Activated naive CD8-positive, alpha-beta T cell (primary cell): Measurements from ENCODE around the gene EMCN.

ENCODE experiments used
- H3K27ac Mint-ChIP-seq: one replicate; pipeline ENCODE4 v1.8.0; 2021; ENCODE audit warnings: mixed read lengths
- H3K27me3 Mint-ChIP-seq: one replicate; pipeline ENCODE4 v1.8.0; 2021; ENCODE audit warnings: mixed read lengths
- H3K36me3 Mint-ChIP-seq: one replicate; pipeline ENCODE4 v1.8.0; 2021; ENCODE audit warnings: mixed read lengths
- H3K4me1 Mint-ChIP-seq: one replicate; pipeline ENCODE4 v1.8.0; 2021; ENCODE audit warnings: low read depth, mixed read lengths
- H3K4me3 Mint-ChIP-seq: one replicate; pipeline ENCODE4 v1.8.0; 2021; ENCODE audit warnings: mild to moderate bottlenecking, mixed read lengths
- H3K9me3 Mint-ChIP-seq: one replicate; pipeline ENCODE4 v1.8.0; 2021; ENCODE audit warnings: low read depth, mixed read lengths

The EMCN gene

DNA sequence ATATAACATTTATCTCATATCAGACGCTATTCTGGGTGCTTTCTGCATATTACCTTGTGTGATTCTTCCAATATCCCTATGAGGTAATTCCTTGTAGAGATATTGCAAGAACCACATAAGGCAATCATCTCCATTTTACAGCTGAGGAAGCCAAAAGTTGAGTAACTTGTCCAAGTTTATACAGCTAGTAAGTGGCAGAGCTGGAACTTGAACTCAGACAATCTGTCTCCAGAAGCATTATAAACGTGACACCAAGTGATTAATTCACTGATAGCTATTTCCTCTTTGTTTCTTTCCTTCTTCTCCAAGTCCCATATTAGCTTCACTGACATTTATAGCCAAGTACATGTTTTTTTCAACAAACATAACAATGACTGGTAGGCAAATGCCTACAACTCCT lies 7.3 kb downstream of the EMCN start:
- no peak overlapping the region for H3K4me3 Mint-ChIP-seq
- no peaks in the 10 kb centered on the region for H3K9me3 Mint-ChIP-seq
- no peaks in the 10 kb centered on the region for H3K27me3 Mint-ChIP-seq
- H3K27ac Mint-ChIP-seq: no peak overlapping the region
- no peaks in the 10 kb centered on the region for H3K36me3 Mint-ChIP-seq
- H3K4me1 Mint-ChIP-seq: no peaks in the 10 kb centered on the region

DNA sequence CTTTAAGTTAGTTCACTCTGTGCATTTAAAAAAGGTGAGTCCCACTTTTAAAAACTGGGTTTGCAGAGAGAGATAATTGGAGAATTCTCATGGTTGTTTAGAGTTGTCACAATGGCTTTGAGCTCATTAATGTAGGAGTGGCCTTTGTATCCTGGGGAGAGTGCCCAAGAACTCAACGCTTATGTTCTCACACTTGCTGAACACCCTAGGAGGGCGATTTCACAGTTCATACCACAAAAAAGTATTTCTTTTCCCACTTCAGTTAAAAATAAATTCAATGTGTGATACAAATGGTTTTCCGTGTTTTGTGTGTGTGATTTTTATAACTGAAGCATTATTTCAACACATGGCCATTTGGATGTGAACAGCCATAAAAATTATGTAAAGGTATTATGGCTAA lies 8.4 kb downstream of the EMCN start:
- no peak overlapping the region for H3K27ac Mint-ChIP-seq
- no peaks in the 10 kb centered on the region for H3K9me3 Mint-ChIP-seq
- H3K4me3 Mint-ChIP-seq: no peak overlapping the region
- H3K36me3 Mint-ChIP-seq: no peaks in the 10 kb centered on the region
- H3K4me1 Mint-ChIP-seq: no peaks in the 10 kb centered on the region
- H3K27me3 Mint-ChIP-seq: no peaks in the 10 kb centered on the region

DNA sequence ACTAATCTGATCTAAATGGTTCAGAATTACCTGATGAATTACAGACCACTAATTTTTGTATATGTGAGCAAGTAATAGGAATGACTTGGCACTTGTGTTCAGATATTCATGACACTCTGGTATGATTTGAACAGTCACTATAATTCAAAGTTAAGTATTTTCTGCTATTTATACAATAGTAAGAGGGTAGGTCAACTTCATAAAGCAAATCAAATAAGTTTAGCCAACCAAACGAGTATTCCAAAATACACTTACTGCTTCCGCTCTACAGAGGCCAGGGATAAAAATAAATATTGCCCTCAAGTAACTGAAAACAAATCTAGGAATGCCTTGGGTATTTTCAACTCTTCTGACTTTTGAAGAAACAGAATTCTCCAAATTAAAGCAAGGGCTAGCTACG lies 9.1 kb downstream of the EMCN start:
- no peak overlapping the region for H3K4me3 Mint-ChIP-seq
- no peaks in the 10 kb centered on the region for H3K9me3 Mint-ChIP-seq
- H3K27me3 Mint-ChIP-seq: no peaks in the 10 kb centered on the region
- no peaks in the 10 kb centered on the region for H3K36me3 Mint-ChIP-seq
- no peaks in the 10 kb centered on the region for H3K4me1 Mint-ChIP-seq
- no peak overlapping the region for H3K27ac Mint-ChIP-seq

DNA sequence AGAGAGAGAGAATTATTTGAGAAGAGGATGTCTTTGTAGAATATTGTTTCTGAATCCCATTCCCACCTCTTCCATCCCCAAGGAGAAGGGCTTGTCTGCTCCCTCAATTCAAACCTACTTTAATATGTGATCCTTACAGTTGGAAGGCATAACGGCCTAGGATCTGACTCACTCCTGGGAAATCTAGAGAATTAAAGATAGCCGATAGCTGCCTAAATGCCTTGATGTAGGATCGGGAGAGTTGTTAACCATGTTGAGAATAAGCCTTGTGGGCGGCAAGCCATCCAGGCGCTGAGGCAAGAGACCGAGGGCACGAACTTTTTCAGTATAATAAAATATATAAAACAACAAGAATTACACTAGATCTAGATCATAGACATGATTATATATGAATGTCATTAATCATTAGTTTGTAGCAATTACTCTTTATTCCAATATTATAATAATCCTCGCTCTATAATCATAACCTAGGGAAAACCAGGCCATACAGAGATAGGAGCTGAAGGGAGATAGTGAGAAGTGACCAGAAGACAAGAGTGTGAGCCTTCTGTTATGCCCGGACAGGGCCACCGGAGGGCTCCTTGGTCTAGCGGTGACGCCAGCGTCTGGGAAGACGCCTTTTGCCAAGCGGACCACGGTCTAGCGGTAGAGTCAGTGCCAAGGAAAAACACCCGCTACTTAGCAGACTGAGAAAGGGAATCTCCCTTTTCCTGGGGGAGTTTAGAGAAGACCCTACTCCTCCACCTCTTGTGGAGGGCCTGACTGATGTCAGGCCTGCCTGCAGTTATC lies 13.5 kb downstream of the EMCN start:
- Mint-ChIP-seq H3K4me3 (no peak overlapping the region), H3K27ac (no peak overlapping the region), H3K36me3 (no peaks in the 10 kb centered on the region), H3K4me1 (no peaks in the 10 kb centered on the region), H3K9me3 (no peaks in the 10 kb centered on the region), H3K27me3 (no peaks in the 10 kb centered on the region)

DNA sequence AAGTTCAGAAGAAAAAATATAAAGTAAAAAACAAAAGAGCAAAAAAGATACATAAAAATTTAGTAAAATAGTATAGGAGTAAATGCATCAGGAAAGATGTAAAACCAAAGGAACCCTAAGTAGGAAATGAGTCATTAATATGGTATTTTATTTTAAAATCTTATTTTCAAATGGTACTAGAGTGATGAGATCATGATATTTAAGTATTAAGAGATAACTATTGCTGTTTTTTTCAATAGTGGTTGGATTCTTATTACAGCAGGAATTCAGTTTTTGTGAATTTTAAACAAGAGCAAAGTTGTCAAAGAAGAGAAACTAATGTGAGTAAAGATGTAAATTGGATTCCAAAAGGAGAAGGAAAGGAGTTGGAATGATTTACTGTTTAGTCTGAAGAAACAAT lies 20.0 kb downstream of the EMCN start:
- Mint-ChIP-seq H3K27ac (no peak overlapping the region), H3K36me3 (no peaks in the 10 kb centered on the region), H3K9me3 (no peaks in the 10 kb centered on the region), H3K4me3 (no peak overlapping the region), H3K4me1 (no peaks in the 10 kb centered on the region), H3K27me3 (no peaks in the 10 kb centered on the region)

DNA sequence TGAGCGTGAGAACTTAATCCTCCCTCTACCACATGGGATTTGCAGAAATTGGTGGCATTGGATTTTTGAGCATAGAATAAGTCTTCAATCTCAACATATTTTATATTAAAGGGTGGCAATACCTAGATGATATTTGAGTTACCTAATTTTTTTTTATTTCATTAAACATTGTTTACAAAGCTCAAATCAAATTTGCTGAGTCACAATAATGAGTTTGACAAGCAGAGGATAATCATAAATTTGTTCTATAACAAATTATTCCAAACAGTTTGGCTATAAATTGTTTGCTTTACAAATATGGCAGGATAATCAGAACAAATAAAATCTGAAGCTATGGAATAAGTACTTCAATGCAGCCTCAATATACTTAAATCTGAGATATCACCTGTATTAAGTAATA lies 22.7 kb downstream of the EMCN start:
- Mint-ChIP-seq H3K9me3 (peaks cover 13% of the 10 kb centered on the region), H3K27me3 (no peaks in the 10 kb centered on the region), H3K4me1 (no peaks in the 10 kb centered on the region), H3K36me3 (peaks cover 2% of the 10 kb centered on the region), H3K27ac (no peak overlapping the region), H3K4me3 (no peak overlapping the region)

DNA sequence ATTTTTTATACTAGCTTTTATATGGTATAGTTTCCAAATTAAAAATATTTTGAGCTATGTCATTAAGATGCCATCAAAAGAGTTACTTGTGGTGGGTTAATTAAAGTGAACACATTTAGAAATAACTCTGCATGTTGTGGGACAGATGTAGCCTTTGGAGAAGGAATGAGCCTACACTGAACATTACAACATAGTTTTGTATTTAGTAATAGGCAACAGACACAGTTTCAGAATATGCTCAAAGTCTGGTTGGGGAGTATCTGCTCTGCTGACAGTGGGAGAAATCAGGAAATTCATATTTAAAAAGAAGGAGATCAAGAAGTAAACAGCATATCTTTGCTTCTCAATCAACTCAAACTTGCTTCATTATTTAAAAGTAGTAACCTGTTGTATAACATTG lies 23.7 kb downstream of the EMCN start:
- H3K27me3 Mint-ChIP-seq: no peaks in the 10 kb centered on the region
- H3K27ac Mint-ChIP-seq: no peak overlapping the region
- no peak overlapping the region for H3K4me3 Mint-ChIP-seq
- peaks cover 13% of the 10 kb centered on the region for H3K9me3 Mint-ChIP-seq
- H3K36me3 Mint-ChIP-seq: peaks cover 2% of the 10 kb centered on the region
- no peaks in the 10 kb centered on the region for H3K4me1 Mint-ChIP-seq

DNA sequence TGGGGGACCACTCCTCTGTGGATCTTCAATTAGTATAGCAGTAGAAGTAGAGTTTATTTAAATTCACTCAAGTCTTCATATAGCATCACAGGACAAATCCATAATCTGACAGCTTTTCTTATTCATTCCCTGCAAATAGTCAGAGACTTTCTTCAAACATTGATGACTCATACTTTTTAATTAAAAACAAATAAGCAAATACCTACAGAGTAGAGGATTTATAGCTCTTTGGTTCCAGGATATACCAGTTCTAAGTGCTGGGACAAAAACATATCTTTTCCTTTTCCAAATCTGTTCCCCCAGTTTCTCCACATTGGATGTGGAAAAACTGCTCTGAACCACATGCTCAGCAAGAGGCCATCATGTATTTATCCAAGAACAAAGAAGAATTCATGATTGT lies 24.1 kb downstream of the EMCN start:
- H3K36me3 Mint-ChIP-seq: peaks cover 2% of the 10 kb centered on the region
- peaks cover 13% of the 10 kb centered on the region for H3K9me3 Mint-ChIP-seq
- H3K27ac Mint-ChIP-seq: no peak overlapping the region
- H3K4me1 Mint-ChIP-seq: no peaks in the 10 kb centered on the region
- no peaks in the 10 kb centered on the region for H3K27me3 Mint-ChIP-seq
- no peak overlapping the region for H3K4me3 Mint-ChIP-seq

DNA sequence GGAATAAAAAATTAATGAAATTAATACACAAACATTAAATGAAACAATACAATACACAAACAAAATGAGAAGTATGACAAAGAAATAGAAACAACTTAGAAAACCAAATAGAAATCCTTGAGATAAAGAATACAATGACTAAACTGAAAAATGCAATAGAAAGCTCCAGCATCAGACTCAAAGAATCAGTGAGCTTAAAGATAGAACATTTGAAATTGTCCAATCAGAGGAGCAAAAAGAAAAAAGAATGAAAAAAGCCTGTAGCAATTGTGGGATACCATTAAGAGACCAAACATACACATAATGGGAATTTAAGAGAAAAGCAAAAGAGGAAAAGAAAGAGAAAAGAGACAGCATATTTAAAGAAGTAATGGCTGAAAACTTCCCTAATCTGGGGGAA lies 25.7 kb downstream of the EMCN start:
- no peak overlapping the region for H3K27ac Mint-ChIP-seq
- no peaks in the 10 kb centered on the region for H3K4me1 Mint-ChIP-seq
- no peaks in the 10 kb centered on the region for H3K27me3 Mint-ChIP-seq

DNA sequence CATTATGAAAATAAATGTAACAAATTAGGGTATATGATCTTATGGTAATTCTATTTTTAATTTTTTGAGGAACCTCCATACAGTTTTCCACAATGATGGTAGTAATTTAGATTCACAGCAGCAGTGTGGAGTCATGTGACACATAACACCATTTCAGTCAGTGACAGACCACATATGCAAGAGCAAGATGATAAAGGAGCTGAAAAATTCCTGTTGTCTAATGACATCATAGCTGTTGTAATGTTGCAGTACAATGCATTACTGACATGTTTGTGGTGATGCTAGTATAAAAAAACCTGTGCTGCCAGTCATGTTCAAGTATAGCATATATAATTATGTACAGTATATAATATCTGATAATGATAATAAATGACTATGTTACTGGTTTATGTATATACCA lies 28.5 kb downstream of the EMCN start:
- peaks cover 2% of the 10 kb centered on the region for H3K36me3 Mint-ChIP-seq

More for the DNA sequence above, 25.7 kb downstream of the EMCN start:
- Mint-ChIP-seq H3K36me3 (peaks cover 2% of the 10 kb centered on the region), H3K9me3 (peaks cover 13% of the 10 kb centered on the region), H3K4me3 (no peak overlapping the region)

DNA sequence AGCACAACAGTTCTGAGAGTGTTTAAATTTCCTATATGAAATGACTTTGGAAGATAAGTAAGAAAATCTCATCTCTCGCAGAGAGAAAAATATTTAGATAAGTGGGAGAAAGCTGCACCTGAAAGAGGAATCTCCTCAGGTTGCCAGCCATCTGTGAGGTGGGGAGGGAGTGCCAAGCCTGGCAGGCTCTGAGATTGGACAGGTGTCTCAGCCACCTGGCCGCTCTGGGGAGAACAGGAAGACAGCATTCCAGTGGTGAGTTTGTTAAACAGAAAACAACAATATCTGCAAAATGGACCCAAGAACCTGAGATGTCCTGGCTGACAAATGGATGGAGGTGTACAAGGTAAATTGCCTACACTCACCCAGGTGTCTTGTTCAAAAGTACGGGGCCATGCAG lies 31.3 kb downstream of the EMCN start:
- no peak overlapping the region for H3K4me3 Mint-ChIP-seq
- no peaks in the 10 kb centered on the region for H3K36me3 Mint-ChIP-seq
- H3K27me3 Mint-ChIP-seq: peaks cover 1% of the 10 kb centered on the region
- no peaks in the 10 kb centered on the region for H3K4me1 Mint-ChIP-seq
- H3K9me3 Mint-ChIP-seq: peaks cover 4% of the 10 kb centered on the region
- H3K27ac Mint-ChIP-seq: no peak overlapping the region

More for the DNA sequence above, 28.5 kb downstream of the EMCN start:
- Mint-ChIP-seq H3K27me3 (peaks cover 1% of the 10 kb centered on the region), H3K27ac (no peak overlapping the region), H3K9me3 (peaks cover 13% of the 10 kb centered on the region), H3K4me1 (no peaks in the 10 kb centered on the region), H3K4me3 (no peak overlapping the region)

DNA sequence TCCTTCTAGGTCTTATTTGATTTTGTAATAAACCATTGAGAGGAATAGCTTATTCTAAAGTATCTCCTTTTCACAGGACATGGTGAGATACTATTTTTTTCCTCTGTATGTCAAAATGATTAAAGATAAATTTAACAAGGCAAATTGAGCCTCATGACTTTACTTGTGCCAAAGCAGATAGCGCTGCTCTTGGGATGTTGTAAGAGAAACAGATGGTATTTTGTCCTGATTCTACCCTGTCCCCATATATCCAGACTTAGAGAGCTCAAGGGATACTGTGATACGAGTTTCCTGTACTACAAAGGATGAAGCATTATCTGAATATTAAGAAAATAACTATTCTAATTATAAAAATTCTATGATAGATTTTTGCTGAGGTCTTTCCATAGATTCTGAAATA lies 34.0 kb downstream of the EMCN start:
- H3K4me1 Mint-ChIP-seq: no peaks in the 10 kb centered on the region
- H3K27me3 Mint-ChIP-seq: peaks cover 1% of the 10 kb centered on the region
- H3K27ac Mint-ChIP-seq: no peak overlapping the region
- H3K4me3 Mint-ChIP-seq: no peak overlapping the region
- no peaks in the 10 kb centered on the region for H3K9me3 Mint-ChIP-seq
- H3K36me3 Mint-ChIP-seq: no peaks in the 10 kb centered on the region

DNA sequence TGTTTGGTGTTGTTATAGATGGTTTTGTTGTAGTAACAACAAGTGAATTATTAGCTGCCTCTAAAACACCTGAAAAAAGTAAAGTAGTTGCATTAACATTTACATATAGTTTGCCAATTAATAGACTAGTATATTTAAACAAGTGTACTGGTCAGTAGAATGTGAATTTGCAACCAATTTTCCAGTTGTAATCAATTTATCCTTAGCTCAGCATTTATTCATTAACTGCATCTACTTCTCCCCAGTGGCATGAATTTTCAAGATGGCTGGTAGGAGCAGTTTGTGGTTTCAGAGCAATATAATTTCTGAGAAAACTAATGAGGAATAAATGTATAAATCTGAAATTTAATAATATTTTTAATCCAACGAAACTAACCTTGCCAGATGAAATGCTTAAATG lies 37.9 kb downstream of the EMCN start:
- Mint-ChIP-seq H3K9me3 (no peaks in the 10 kb centered on the region), H3K27me3 (no peaks in the 10 kb centered on the region), H3K36me3 (no peaks in the 10 kb centered on the region), H3K4me3 (no peak overlapping the region), H3K4me1 (no peaks in the 10 kb centered on the region), H3K27ac (no peak overlapping the region)

DNA sequence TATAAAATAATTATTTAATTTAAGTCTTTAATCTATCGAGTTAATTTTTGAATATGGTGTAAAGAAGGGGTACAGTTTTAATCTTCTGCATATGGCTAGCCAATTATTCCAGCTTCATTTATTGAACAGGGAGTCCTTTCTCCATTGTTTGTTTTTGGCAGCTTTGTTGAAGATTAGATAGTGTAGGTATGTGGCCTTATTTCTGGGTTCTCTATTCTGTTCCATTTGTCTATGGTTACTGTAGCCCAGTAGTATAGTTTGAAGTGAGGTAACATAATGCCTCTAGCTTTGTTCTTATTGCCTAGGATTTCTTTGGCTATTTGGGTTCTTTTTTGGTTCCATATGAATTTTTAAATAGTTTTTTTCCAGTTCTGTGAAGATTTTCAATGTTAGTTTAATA lies 48.3 kb downstream of the EMCN start:
- Mint-ChIP-seq H3K36me3 (peaks cover 2% of the 10 kb centered on the region), H3K9me3 (no peaks in the 10 kb centered on the region), H3K27ac (no peak overlapping the region), H3K27me3 (no peaks in the 10 kb centered on the region), H3K4me1 (no peaks in the 10 kb centered on the region), H3K4me3 (no peak overlapping the region)

DNA sequence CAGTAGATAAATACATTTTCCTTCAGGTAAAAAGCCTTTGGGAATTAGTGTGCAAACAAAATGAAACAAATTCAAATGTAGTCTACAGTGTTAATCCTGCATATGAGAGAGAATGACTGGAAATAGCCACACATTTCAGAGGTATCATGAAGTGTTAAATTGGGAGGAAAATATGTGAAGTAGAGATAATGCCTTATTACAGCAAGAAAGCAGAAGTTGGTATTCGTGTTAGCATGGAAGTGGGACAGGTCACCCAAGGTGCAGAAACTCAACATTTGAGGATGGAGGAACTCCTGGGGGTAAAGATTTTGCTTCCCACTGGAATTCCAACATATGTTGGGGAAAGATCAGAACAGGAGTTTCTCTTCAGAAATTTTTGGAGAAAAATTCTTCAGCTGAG lies 51.3 kb downstream of the EMCN start:
- no peaks in the 10 kb centered on the region for H3K27me3 Mint-ChIP-seq
- no peak overlapping the region for H3K27ac Mint-ChIP-seq
- H3K36me3 Mint-ChIP-seq: peaks cover 2% of the 10 kb centered on the region
- H3K4me1 Mint-ChIP-seq: no peaks in the 10 kb centered on the region
- no peak overlapping the region for H3K4me3 Mint-ChIP-seq
- H3K9me3 Mint-ChIP-seq: no peaks in the 10 kb centered on the region
